SK-N-SH (cell line): ENCODE data around the gene GTPBP8. TPM values are rescaled to one million over a fixed set of nuclear protein-coding genes. Genes with fewer than 3 reads are reported as not detected.

Experiments
- CTCF ChIA-PET: fragments of 300-600, 350-600 bp; formaldehyde crosslinking; extraction: SDS; loops from one replicate; lab custom pipeline; 2021; lab: Yijun Ruan, JAX
- POLR2A ChIA-PET: fragments of 350-600 bp; sonication (Branson Sonifier 250); formaldehyde crosslinking; extraction: SDS; loops from one replicate; lab custom pipeline; 2020; ENCODE audit warnings: antibody characterized with exemption, inconsistent platforms; lab: Yijun Ruan, JAX
- DNase-seq: peaks from one replicate; pipeline ENCODE4 v3.0.0; 2012
- H2AFZ ChIP-seq: fragments of 200-600 bp; sonication (generic); 2 replicates; pipeline ENCODE4 v1.8.1; 2016; ENCODE audit warnings: antibody characterized with exemption, mild to moderate bottlenecking, low read depth
- H3F3A ChIP-seq: fragments of 200-600 bp; sonication (generic); replicated peaks from 2 replicates; pipeline ENCODE3; 2016; ENCODE audit warnings: antibody characterized with exemption, mild to moderate bottlenecking; ENCODE audit not compliant: insufficient read depth
- H3K27ac ChIP-seq, 2 experiments: fragments of 200-500 bp in 1 of 2; fragments of 200-600 bp in 1 of 2; sonication (Bioruptor generic) in 1 of 2; sonication (generic), shearing (Covaris generic) in 1 of 2; 2 replicates each; pipeline versions ENCODE4 v1.5.1 to v1.6.1; 2014 to 2016; ENCODE audit warnings: low read depth in 2 of 2, inconsistent platforms in 1 of 2, low read length in 1 of 2, mild to moderate bottlenecking in 1 of 2, mixed read lengths in 1 of 2
- H3K27me3 ChIP-seq: fragments of 200-600 bp; sonication (generic), shearing (Covaris generic); 2 replicates; pipeline ENCODE4 v1.6.1; 2016; ENCODE audit warnings: mixed run types; ENCODE audit not compliant: insufficient read depth
- H3K36me3 ChIP-seq, 2 experiments: fragments of 200-500 bp in 1 of 2; fragments of 200-600 bp in 1 of 2; sonication (Bioruptor generic) in 1 of 2; sonication (generic) in 1 of 2; replicated peaks in 1 of 2; 2 replicates each; pipeline versions ENCODE3 to v1.5.1; 2014 to 2016; ENCODE audit warnings: low read length in 1 of 2, mild to moderate bottlenecking in 1 of 2; ENCODE audit not compliant: insufficient read depth in 2 of 2, control insufficient read depth in 1 of 2
- H3K4me1 ChIP-seq, 2 experiments: fragments of 200-500 bp in 1 of 2; fragments of 200-600 bp in 1 of 2; sonication (Bioruptor generic) in 1 of 2; sonication (generic), shearing (Covaris generic) in 1 of 2; 2 replicates each; pipeline versions ENCODE4 v1.5.1 to v1.6.1; 2014 to 2016; ENCODE audit warnings: low read depth in 1 of 2, low read length in 1 of 2, mixed run types in 1 of 2; ENCODE audit not compliant: insufficient read depth in 2 of 2, control insufficient read depth in 1 of 2
- H3K4me2 ChIP-seq: fragments of 200-600 bp; sonication (generic), shearing (Covaris generic); 2 replicates; pipeline ENCODE4 v1.6.1; 2017; ENCODE audit warnings: mixed run types
- H3K4me3 ChIP-seq, 2 experiments: fragments of 200-500 bp in 1 of 2; fragments of 200-600 bp in 1 of 2; sonication (Bioruptor generic) in 1 of 2; sonication (generic), shearing (Covaris generic) in 1 of 2; 2 replicates each; pipeline versions ENCODE4 v1.5.1 to v1.8.1; 2014 to 2016; ENCODE audit warnings: low read depth in 2 of 2, inconsistent platforms in 1 of 2, low read length in 1 of 2, mild to moderate bottlenecking in 1 of 2, mixed read lengths in 1 of 2, moderate library complexity in 1 of 2
- H3K79me2 ChIP-seq: fragments of 200-600 bp; sonication (generic); 2 replicates; pipeline ENCODE4 v1.8.1; 2017; ENCODE audit warnings: mild to moderate bottlenecking; ENCODE audit not compliant: insufficient read depth
- H3K9ac ChIP-seq: fragments of 200-600 bp; sonication (generic); 2 replicates; pipeline ENCODE4 v1.6.1; 2017; ENCODE audit warnings: mixed run types
- H3K9me2 ChIP-seq: fragments of 200-600 bp; sonication (generic); 2 replicates; pipeline ENCODE4 v1.6.1; 2017; ENCODE audit warnings: mixed run types
- H3K9me3 ChIP-seq: fragments of 200-600 bp; sonication (generic); 2 replicates; pipeline ENCODE4 v1.6.1; 2017; ENCODE audit warnings: mixed run types, mild to moderate bottlenecking, moderate library complexity
- H4K20me1 ChIP-seq: fragments of 200-600 bp; sonication (generic); 2 replicates; pipeline ENCODE4 v1.6.1; 2017; ENCODE audit warnings: mild to moderate bottlenecking, mixed run types; ENCODE audit not compliant: insufficient read depth
- ELF1 ChIP-seq: IDR thresholded peaks from 2 replicates; pipeline ENCODE4 v1.4.0; 2012
- EP300 ChIP-seq, 2 experiments: IDR thresholded peaks; 2 replicates each; pipeline versions ENCODE4 v1.4.0 to v1.6.1; 2012; ENCODE audit warnings: borderline replicate concordance in 1 of 2, low read depth in 1 of 2, low read length in 1 of 2
- FOSL2 ChIP-seq: IDR thresholded peaks from 2 replicates; pipeline ENCODE4 v1.4.0; 2012; ENCODE audit warnings: low read depth, mild to moderate bottlenecking, moderate library complexity, borderline replicate concordance
- GABPA ChIP-seq: IDR thresholded peaks from 2 replicates; pipeline ENCODE4 v1.4.0; 2012; ENCODE audit warnings: low read depth, mild to moderate bottlenecking
- GATA2 ChIP-seq: sonication (generic); formaldehyde crosslinking; IDR thresholded peaks from 2 replicates; pipeline ENCODE4 v1.5.0; 2020; ENCODE audit warnings: mild to moderate bottlenecking, missing genetic modification reagents
- JUND ChIP-seq: IDR thresholded peaks from 2 replicates; pipeline ENCODE4 v1.4.0; 2012
- MEF2A ChIP-seq: IDR thresholded peaks from 2 replicates; pipeline ENCODE4 v1.4.0; 2012; ENCODE audit warnings: low read depth, borderline replicate concordance
- NFIC ChIP-seq: IDR thresholded peaks from 2 replicates; pipeline ENCODE4 v1.4.0; 2012; ENCODE audit warnings: borderline replicate concordance
- NRF1 ChIP-seq: IDR thresholded peaks from 2 replicates; pipeline ENCODE4 v1.6.1; 2012; ENCODE audit warnings: low read depth, mild to moderate bottlenecking, low read length
- RAD21 ChIP-seq: IDR thresholded peaks from 2 replicates; pipeline ENCODE4 v1.6.1; 2012; ENCODE audit warnings: mild to moderate bottlenecking, low read length
- RCOR1 ChIP-seq: fragments of 150-350 bp; IDR thresholded peaks from 2 replicates; pipeline ENCODE4 v1.6.1; 2017; ENCODE audit warnings: antibody characterized with exemption, low read length
- RXRA ChIP-seq: IDR thresholded peaks from 2 replicates; pipeline ENCODE4 v1.4.0; 2012; ENCODE audit warnings: low read depth, mild to moderate bottlenecking, borderline replicate concordance
- SMC3 ChIP-seq: IDR thresholded peaks from 2 replicates; pipeline ENCODE4 v1.6.1; 2012; ENCODE audit warnings: low read depth, low read length, improper control_type of control experiment
- TAF1 ChIP-seq: IDR thresholded peaks from 2 replicates; pipeline ENCODE4 v1.6.1; 2012; ENCODE audit warnings: low read depth, mild to moderate bottlenecking, low read length, moderate library complexity, borderline replicate concordance
- TEAD4 ChIP-seq: IDR thresholded peaks from 2 replicates; pipeline ENCODE4 v1.4.0; 2012; ENCODE audit warnings: mild to moderate bottlenecking, borderline replicate concordance; ENCODE audit not compliant: insufficient read depth
- USF1 ChIP-seq: IDR thresholded peaks from 2 replicates; pipeline ENCODE4 v1.4.0; 2012; ENCODE audit warnings: low read depth, borderline replicate concordance
- USF2 ChIP-seq: fragments of 150-350 bp; IDR thresholded peaks from 2 replicates; pipeline ENCODE4 v1.6.1; 2017; ENCODE audit warnings: antibody characterized with exemption, low read length, low read depth, borderline replicate concordance
- WGBS: methylation state at CpG from one replicate; pipeline ENCODE4 v1.1.6; 2017; ENCODE audit warnings: low lambda C conversion rate; 5-methylcytosine and 5-hydroxymethylcytosine counted together
- polyA plus RNA-seq, 3 experiments: library from polyadenylated mRNA; depleted of rRNA; stranded (reverse); fragments of >200 nt; gene quantifications; 2 replicates each; pipeline ENCODE4 v1.2.3, GENCODE V29; 2012
- TF ChIP-seq, protein P1 (sequence below): IDR thresholded peaks from 2 replicates; pipeline ENCODE4 v1.4.0; 2012; ENCODE audit warnings: low read depth
- TF ChIP-seq, protein P2 (sequence below): IDR thresholded peaks from 2 replicates; pipeline ENCODE4 v1.4.0; 2012; ENCODE audit warnings: low read depth, borderline replicate concordance

The GTPBP8 gene
- polyA plus RNA-seq, 1 of the 3 experiments (the other 2 are of a cell fraction), result 20.1 TPM

DNA sequence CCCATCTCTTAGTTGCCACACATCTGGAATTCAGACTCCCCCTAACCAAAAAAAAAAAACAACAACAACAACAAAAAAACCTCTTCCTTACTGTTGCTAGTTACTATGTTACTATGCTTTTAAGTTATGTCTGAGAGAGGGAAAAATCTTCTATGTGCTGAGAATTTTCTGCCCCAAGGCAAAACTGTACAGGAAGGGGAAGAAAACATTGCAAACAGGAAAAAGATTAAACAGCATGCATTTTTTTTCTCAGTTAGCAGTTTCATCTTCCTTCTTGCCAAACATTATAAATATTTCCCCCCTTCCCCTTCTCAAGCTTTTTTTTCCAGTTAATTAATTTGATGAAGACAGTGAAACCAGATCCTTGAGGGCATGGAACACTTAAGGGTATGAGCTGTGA lies 14.8 kb upstream of the GTPBP8 start:
- Histone ChIP-seq H3K4me2 (no peak overlapping the region), H3F3A (no peaks in the 10 kb centered on the region), H3K36me3 (no peaks in the 10 kb centered on the region), H3K27me3 (no peaks in the 10 kb centered on the region), H3K9me3 (no peaks in the 10 kb centered on the region), H3K4me1 (no peaks in the 10 kb centered on the region; a peak in 1 of 4 replicates), H3K27ac (no peak overlapping the region), H3K4me3 (no peak overlapping the region), H3K79me2 (no peaks in the 10 kb centered on the region), H2AFZ (no peak overlapping the region), H4K20me1 (no peaks in the 10 kb centered on the region), H3K9me2 (no peaks in the 10 kb centered on the region), H3K9ac (no peak overlapping the region)
- CTCF ChIA-PET, result interaction anchor here (1.2 to 3.3 kb wide), 3 partner anchors 241 to 334 kb away, joined by 3 to 20 read pairs (median 5); no protein-coding TSS in a partner anchor
- POLR2A ChIA-PET, result no interaction called here
- no peak for TF ChIP-seq USF2
- TF ChIP-seq USF1, result no peak
- TF ChIP-seq GATA2 (CRISPR knock-in tag), result no peak
- no peak for TF ChIP-seq GABPA
- TF ChIP-seq, protein P1, sequence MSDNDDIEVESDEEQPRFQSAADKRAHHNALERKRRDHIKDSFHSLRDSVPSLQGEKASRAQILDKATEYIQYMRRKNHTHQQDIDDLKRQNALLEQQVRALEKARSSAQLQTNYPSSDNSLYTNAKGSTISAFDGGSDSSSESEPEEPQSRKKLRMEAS, result no peak
- no peak for TF ChIP-seq RCOR1
- no peak for TF ChIP-seq NFIC
- TF ChIP-seq, protein P2, sequence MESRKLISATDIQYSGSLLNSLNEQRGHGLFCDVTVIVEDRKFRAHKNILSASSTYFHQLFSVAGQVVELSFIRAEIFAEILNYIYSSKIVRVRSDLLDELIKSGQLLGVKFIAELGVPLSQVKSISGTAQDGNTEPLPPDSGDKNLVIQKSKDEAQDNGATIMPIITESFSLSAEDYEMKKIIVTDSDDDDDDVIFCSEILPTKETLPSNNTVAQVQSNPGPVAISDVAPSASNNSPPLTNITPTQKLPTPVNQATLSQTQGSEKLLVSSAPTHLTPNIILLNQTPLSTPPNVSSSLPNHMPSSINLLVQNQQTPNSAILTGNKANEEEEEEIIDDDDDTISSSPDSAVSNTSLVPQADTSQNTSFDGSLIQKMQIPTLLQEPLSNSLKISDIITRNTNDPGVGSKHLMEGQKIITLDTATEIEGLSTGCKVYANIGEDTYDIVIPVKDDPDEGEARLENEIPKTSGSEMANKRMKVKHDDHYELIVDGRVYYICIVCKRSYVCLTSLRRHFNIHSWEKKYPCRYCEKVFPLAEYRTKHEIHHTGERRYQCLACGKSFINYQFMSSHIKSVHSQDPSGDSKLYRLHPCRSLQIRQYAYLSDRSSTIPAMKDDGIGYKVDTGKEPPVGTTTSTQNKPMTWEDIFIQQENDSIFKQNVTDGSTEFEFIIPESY, result no peak
- TF ChIP-seq RXRA, result no peak
- no peak for TF ChIP-seq SMC3
- no peak for TF ChIP-seq MEF2A
- TF ChIP-seq NRF1, result no peak
- no peak for TF ChIP-seq JUND
- no peak for TF ChIP-seq ELF1
- TF ChIP-seq RAD21, result no peak
- no peak for TF ChIP-seq TEAD4
- no peak for DNase-seq

GRCh38 chr3:112976953-112977352 lies 13.8 kb upstream of the GTPBP8 start:
- H3K4me3 ChIP-seq, result no peak overlapping the region
- H3K9me2 ChIP-seq, result no peaks in the 10 kb centered on the region
- H3K9me3 ChIP-seq, result no peaks in the 10 kb centered on the region
- H3K36me3 ChIP-seq, result no peaks in the 10 kb centered on the region
- POLR2A ChIA-PET, result no interaction called here
- no peaks in the 10 kb centered on the region for H4K20me1 ChIP-seq
- 74% methylated on average over 2 of the region's 2 CpGs for WGBS
- CTCF ChIA-PET, result interaction anchor here (1.2 to 3.3 kb wide), 2 partner anchors 242 to 334 kb away, joined by 3 to 20 read pairs; no protein-coding TSS in a partner anchor
- H3F3A ChIP-seq, result no peaks in the 10 kb centered on the region
- TF ChIP-seq TAF1, result no peak
- TF ChIP-seq EP300 (IDR thresholded peaks at IDR 0.05; ENCODE audit: borderline replicate concordance in 1 of 2, low read depth in 1 of 2, low read length in 1 of 2), result no peak
- TF ChIP-seq FOSL2, result no peak
- TF ChIP-seq, protein P2, result no peak
- no peaks in the 10 kb centered on the region; a peak in 1 of 4 replicates for H3K4me1 ChIP-seq
- DNase-seq, result no peak
- no peak overlapping the region for H3K9ac ChIP-seq
- H2AFZ ChIP-seq, result no peak overlapping the region
- H3K4me2 ChIP-seq, result no peak overlapping the region
- no peak overlapping the region for H3K27ac ChIP-seq
- no peaks in the 10 kb centered on the region for H3K27me3 ChIP-seq
- no peaks in the 10 kb centered on the region for H3K79me2 ChIP-seq
